GM23248 (cell line): ENCODE measurements around the gene ASTE1.

ENCODE experiments used
- EZH2 ChIP-seq: fragments of 200-600 bp; sonication (generic); IDR thresholded peaks from 2 replicates; pipeline ENCODE4 v1.6.1; 2018; ENCODE audit warnings: antibody characterized with exemption, mild to moderate bottlenecking; ENCODE audit not compliant: insufficient read depth, poor library complexity, severe bottlenecking
- EZH2phosphoT487 ChIP-seq: fragments of 200-600 bp; sonication (generic); IDR thresholded peaks from 2 replicates; pipeline ENCODE4 v1.6.1; 2018; ENCODE audit warnings: antibody characterized with exemption, moderate library complexity, mild to moderate bottlenecking, low read depth; ENCODE audit not compliant: insufficient read depth

DNA sequence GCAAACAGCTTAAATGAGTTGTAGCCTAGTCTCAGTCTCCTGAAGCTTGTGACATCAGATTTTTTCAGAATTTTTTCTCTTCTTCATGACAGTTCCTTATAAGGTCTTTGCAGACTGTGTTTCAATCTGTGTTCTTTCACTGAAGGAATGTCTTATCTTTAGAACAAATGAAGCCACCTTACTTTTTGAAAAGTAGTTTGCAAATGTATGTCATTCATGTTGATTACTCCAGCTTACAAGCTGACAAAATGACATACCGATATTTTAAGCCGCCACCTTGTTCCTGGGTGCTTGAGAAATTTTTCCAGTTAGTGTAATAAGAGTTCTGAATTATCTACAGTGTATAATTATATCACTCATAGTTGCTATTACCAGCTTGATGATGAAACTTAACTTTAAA lies 57.0 kb downstream of the ASTE1 start:
- TF ChIP-seq EZH2, result no peak
- no peak for TF ChIP-seq EZH2phosphoT487
